GM21529 (cell line): ENCODE data around the gene SUPT3H.

Experiments
- ATAC-seq: cut with Tn5 transposase; IDR thresholded peaks from one replicate; pipeline ENCODE4 v1.9.1; 2021; ENCODE audit not compliant: unreplicated experiment

The SUPT3H gene

GRCh38 chr6:45129051-45129450, 248.7 kb downstream of the SUPT3H start:
- no peak for ATAC-seq

DNA sequence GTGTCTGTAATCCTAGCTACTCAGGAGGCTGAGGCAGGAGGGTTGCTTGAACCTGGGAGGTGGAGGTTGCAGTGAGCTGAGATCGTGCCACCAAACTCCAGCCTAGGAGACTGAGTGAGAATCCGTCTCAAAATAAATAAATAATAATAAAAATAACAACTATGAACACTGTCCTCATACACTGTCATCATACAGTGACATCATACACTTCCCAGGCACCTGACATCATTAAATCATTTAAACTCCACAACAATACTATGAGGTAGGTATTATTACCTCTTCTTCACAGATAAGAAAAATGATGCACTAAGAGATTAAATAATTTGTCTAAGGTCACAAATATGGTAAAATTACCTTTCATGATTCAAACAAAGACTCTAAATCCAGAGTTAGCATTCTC, 250.5 kb downstream of the SUPT3H start:
- ATAC-seq = no peak

GRCh38 chr6:45126033-45126432, 251.7 kb downstream of the SUPT3H start:
- no peak for ATAC-seq

- no peak for ATAC-seq
Observed at GRCh38 chr6:45123023-45123422, 254.7 kb downstream of the SUPT3H start.

GRCh38 chr6:45118754-45119153, 259.0 kb downstream of the SUPT3H start:
- no peak for ATAC-seq

GRCh38 chr6:45116714-45117410, 260.9 kb downstream of the SUPT3H start:
- ATAC-seq = no peak

GRCh38 chr6:45115696-45116095, 262.0 kb downstream of the SUPT3H start:
- no peak for ATAC-seq

DNA sequence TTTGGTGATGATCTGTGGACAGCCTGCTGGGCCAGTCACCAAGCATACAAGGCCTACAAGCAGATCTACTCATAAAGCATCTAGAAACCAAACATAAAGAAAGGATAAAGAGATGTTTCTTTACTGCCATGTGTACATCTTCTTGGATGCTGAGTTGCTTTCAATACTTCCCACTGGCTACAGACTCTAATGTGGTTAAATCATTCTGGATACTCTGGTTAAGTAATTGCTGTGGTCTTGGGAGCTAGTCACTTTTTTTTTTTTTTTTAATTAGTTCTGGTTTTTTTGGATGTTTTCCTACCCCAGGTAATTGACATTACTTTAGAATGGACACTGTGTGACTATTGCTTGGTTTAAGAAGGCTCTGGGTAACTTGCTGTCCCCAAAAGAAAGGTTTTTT, 265.0 kb downstream of the SUPT3H start:
- ATAC-seq = no peak

- ATAC-seq = no peak
Observed at GRCh38 chr6:45109551-45109950, 268.2 kb downstream of the SUPT3H start.

DNA sequence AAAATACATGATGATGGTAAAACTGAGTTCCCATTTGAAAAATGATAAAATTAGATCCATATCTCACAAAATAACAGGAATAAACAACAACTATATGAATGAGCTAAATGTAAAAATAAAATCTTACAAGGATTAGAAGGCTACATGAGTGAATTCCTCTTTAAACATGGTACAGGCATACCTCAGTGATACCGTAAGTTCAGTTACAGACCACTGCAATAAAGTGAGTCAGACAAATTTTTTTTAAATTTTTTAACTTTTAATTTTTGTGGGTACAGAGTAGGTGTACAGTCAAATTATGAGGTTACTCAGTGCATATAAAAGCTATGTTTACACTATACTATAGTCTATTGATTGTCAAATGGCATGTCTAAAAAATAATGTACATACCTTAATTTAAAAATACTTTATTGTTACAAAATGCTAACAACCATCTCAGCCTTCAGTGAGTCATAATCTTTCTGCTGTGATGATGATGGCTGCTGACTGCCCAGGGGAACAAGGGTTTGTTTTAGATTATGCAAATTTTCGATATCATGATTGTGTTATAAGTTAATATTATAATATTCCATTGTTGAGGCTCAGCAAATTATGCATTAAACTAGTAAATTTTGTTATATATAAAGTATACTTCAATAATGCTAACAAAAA, 272.4 kb downstream of the SUPT3H start:
- no peak for ATAC-seq

- no peak for ATAC-seq
Observed at GRCh38 chr6:45104429-45104828, 273.3 kb downstream of the SUPT3H start.

DNA sequence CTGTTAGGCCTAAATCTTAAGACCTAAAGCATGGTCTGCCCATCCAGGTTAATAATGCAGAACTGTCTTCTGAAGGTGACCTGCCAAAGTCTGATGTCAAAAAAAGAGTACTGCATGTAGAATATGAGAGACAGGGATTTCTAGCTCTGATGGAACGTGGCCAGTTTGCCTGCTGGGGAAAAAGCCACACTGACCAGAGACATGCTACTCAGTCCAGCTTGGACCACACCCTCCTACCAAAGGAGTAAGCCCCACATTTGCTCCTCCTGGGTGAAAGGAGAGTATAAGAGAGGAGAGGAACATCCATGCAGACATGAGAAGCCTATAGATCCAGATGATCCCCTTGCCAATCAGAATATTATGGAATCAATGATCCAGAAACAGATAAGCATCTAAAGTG, 279.5 kb downstream of the SUPT3H start:
- ATAC-seq = no peak

GRCh38 chr6:45094831-45095230, 282.9 kb downstream of the SUPT3H start:
- no peak for ATAC-seq

GRCh38 chr6:45092135-45092534, 285.6 kb downstream of the SUPT3H start:
- ATAC-seq = no peak

DNA sequence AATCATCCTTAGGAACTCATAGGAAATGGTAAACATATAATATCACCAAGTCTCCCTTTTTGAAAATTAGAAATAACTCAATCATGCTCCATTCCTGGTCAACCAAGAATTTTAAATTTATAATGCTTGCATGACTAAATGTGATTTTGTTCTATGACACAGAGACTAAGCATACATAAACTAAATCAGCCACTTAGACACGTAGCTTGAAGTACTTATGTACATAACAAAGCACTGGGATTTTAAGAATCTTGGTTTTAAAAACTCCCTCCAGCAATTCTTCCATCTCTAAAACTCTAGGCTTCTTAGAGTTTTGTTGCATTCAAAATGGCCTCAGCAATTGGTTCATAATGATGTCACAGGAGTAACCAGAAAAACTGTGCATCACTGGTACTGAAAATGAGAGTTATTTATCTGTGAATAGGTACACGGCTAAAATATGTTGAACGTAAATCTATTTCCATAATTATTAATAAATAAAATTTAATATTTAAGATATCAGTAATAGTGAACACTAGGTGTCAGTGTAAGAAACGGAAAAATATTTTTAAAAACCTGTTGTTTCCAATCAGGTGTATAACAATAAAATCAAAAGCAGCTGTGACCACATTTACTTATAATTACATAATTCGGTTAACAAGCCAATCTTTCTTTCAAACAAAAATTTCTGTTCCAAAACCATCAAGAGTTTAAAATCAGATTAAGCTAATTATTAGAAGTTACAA, 291.2 kb downstream of the SUPT3H start:
- ATAC-seq = no peak

DNA sequence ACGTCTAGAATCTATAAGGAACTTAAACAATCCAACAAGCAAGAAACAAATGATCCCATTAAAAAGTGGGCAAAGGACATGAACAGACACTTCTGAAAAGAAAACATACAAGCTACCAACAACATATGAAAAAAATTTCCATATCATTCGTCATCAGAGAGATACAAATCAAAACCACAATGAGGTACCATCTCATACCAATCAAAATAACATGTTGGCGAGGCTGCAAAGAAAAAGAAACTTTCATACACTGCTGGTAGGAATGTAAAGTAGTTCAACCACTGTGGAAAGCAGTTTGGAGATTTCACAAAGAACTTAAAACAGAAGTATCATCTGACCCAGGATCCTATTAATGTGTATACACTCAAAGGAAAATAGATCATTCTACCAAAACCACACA, 293.5 kb downstream of the SUPT3H start:
- no peak for ATAC-seq

GRCh38 chr6:45082091-45082490, 295.6 kb downstream of the SUPT3H start:
- ATAC-seq = no peak

DNA sequence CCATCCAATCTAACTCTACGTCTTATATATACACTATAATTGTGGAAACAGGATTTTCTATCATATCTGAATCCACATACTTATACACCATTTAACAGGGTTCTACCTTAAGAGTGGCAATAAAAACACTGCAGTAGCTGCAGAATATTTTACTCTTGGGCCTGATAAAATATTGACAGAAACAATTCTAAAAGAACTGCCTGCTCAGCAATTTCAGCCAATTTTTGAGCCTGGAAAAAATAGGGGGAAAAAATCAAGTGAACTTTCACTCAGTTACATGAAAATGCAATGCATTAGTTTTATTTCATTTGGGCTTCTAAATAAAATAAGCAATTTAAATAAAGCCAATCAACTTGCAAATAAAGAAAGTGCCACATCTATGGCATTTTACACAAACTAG, 296.1 kb downstream of the SUPT3H start:
- ATAC-seq = no peak

DNA sequence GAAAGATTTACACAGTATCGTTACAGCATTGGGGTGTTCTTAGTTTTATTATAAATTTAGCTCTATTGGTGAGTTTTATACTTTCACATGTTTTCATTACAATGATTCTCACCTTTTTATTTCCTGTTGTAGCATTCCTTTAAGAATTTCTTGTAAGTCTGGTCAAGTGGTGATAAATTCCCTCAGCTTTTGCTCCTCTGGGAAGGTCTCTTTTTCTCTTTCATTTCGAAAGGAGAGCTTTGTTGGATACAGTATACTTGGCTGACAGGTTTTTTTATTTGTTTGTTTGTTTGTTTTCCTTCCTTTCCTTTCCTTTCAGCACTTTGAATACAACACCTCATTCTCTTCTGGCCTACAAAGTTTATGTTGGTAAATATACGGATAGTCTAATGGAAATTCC, 299.3 kb downstream of the SUPT3H start:
- no peak for ATAC-seq

DNA sequence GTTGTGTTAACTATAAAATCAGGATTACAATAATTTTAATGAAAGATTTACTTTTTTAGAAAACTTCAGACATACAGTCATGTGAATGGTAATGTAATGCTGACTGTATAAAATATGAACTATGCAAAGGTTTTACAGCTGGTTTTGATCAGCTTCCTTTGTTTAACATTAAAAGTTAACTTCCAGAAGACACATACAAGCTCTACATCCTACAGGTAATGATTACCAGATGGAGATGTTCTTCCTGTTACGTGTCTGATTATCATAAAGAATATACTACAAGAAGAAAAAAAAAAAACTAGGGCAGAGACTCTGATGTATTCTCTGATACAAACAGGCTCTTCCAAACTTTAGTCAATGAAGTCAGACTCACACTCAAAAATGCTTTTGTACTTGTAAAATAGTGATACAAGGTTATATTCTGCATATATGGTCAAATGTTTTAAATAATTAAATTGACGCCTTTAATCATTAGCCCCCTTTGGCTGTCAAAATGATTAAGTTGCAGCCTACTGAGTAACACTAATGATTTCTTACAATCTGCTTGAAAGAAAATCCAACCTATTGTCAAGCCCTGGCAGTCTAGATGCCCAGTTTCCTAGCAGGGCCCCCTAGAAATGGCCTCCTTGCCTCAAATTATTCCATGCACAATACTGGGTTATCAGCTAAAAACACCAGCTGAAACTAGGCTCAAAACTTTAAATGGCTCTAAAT, 301.4 kb downstream of the SUPT3H start:
- no peak for ATAC-seq

- no peak for ATAC-seq
Observed at GRCh38 chr6:45075246-45075645, 302.5 kb downstream of the SUPT3H start.

- ATAC-seq = no peak
Observed at GRCh38 chr6:45074439-45074838, 303.3 kb downstream of the SUPT3H start.
